ENCODE measurements around the gene ACTR8. TPM values are rescaled to one million over a fixed set of nuclear protein-coding genes. Genes with fewer than 3 reads are reported as not detected.

Gene ACTR8
- total RNA-seq, 2 donors from 2014 or later, result 32.9 to 41.6 TPM

DNA sequence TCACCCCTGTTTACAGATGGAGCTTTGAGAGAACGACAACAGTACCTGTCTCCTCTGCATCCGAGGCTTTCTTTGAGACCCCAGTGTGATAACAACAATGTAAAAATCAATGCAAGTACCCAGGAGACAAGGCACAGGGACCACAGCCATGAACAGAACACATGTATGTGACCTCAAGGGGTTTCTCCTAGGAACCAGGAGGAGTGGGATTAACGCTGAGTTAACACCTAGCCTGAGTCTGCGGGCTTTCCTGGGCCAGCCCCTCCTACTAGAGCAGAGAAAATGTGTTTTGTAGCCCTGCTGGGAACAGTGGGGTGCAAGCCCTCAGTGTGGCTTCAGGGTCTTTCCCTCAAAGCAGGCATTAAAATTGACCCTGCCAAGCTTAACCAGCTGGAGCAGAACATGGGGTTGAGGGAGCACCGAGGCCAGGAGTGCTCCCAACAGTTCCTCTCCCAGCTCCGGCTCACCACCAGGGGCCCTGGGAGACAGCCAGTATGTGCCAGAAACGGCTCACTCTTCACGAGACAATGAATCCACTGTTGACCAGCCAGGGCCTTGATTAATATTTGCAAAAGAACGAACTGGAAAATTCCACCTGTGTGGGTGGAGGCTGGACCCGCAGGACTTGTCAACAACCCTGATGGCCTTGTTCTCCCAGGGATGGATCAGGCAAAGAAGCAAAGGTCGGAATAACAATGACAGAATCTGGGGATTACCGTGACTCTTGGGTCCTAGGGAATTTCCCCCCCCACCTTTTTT, 39.3 kb downstream of the ACTR8 start:
- Mint-ChIP-seq H3K4me3 (no peak overlapping the region), H3K27me3 (ENCODE audit: insufficient read depth) (peaks cover 12% of the 10 kb centered on the region), H3K36me3 (ENCODE audit: low read depth) (peaks cover 11% of the 10 kb centered on the region), H3K27ac (no peak overlapping the region), H3K9me3 (no peaks in the 10 kb centered on the region), H3K4me1 (peaks cover 39% of the 10 kb centered on the region)
- Histone ChIP-seq H3K9ac (ENCODE audit: extremely low read depth, low read length, poor library complexity, severe bottlenecking) (no peak overlapping the region), H3K27ac (ENCODE audit: low read depth, low read length) (no peak overlapping the region), H3K4me3 (ENCODE audit: low read length) (no peak overlapping the region), H3K36me3 (ENCODE audit: control insufficient read depth, insufficient read depth, low read length) (peaks cover 6% of the 10 kb centered on the region), H3K9me3 (ENCODE audit: control insufficient read depth, low read length) (no peaks in the 10 kb centered on the region), H3K27me3 (ENCODE audit: control insufficient read depth, insufficient read depth, low read length, poor library complexity, severe bottlenecking) (peaks cover 12% of the 10 kb centered on the region), H3K4me1 (ENCODE audit: control insufficient read depth, insufficient read depth, low read length) (peaks cover 17% of the 10 kb centered on the region)
- peak; percentile 68 for TF ChIP-seq CTCF (conservative IDR thresholded peaks at IDR 0.05)
- WGBS, 2 experiments (ENCODE audit: insufficient coverage in 1 of 2, insufficient read length in 1 of 2), result 60 to 61% methylated on average over 10 to 12 of the region's 12 CpGs
- DNase-seq, result peak; percentile 80

GRCh38 chr3:53841296-53841695, 40.7 kb downstream of the ACTR8 start:
- peaks cover 39% of the 10 kb centered on the region for H3K4me1 Mint-ChIP-seq
- Histone ChIP-seq H3K9me3 (ENCODE audit: control insufficient read depth, low read length) (no peaks in the 10 kb centered on the region), H3K27me3 (ENCODE audit: control insufficient read depth, insufficient read depth, low read length, poor library complexity, severe bottlenecking) (no peaks in the 10 kb centered on the region), H3K36me3 (ENCODE audit: control insufficient read depth, insufficient read depth, low read length) (peaks cover 6% of the 10 kb centered on the region), H3K27ac (ENCODE audit: low read depth, low read length) (no peak overlapping the region), H3K9ac (ENCODE audit: extremely low read depth, low read length, poor library complexity, severe bottlenecking) (no peak overlapping the region), H3K4me1 (ENCODE audit: control insufficient read depth, insufficient read depth, low read length) (peaks cover 17% of the 10 kb centered on the region), H3K4me3 (ENCODE audit: low read length) (no peak overlapping the region)
- 96% methylated on average over 4 to 5 of the region's 5 CpGs for WGBS, 2 experiments (ENCODE audit: insufficient coverage in 1 of 2, insufficient read length in 1 of 2)
- H3K4me3 Mint-ChIP-seq, result no peak overlapping the region
- H3K27me3 Mint-ChIP-seq (ENCODE audit: insufficient read depth), result no peaks in the 10 kb centered on the region
- peak; percentile 60 for TF ChIP-seq CTCF (conservative IDR thresholded peaks at IDR 0.05)
- H3K36me3 Mint-ChIP-seq (ENCODE audit: low read depth), result peaks cover 14% of the 10 kb centered on the region
- H3K27ac Mint-ChIP-seq, result no peak overlapping the region
- no peak for DNase-seq
- H3K9me3 Mint-ChIP-seq, result no peaks in the 10 kb centered on the region

- H3K4me3 Mint-ChIP-seq, result no peak overlapping the region
- no peak overlapping the region for H3K9ac ChIP-seq (ENCODE audit: extremely low read depth, low read length, poor library complexity, severe bottlenecking)
- 94 to 96% methylated on average over 7 to 10 of the region's 10 CpGs for WGBS, 2 experiments (ENCODE audit: insufficient coverage in 1 of 2, insufficient read length in 1 of 2)
- H3K27me3 ChIP-seq (ENCODE audit: control insufficient read depth, insufficient read depth, low read length, poor library complexity, severe bottlenecking), result no peaks in the 10 kb centered on the region
- TF ChIP-seq CTCF (conservative IDR thresholded peaks at IDR 0.05), result no peak
- DNase-seq, result no peak
- H3K27me3 Mint-ChIP-seq (ENCODE audit: insufficient read depth), result no peaks in the 10 kb centered on the region
- H3K27ac ChIP-seq (ENCODE audit: low read depth, low read length), result no peak overlapping the region
- no peak overlapping the region for H3K27ac Mint-ChIP-seq
- no peaks in the 10 kb centered on the region for H3K9me3 ChIP-seq (ENCODE audit: control insufficient read depth, low read length)
- peaks cover 6% of the 10 kb centered on the region for H3K36me3 ChIP-seq (ENCODE audit: control insufficient read depth, insufficient read depth, low read length)
- no peak overlapping the region for H3K4me3 ChIP-seq (ENCODE audit: low read length)
- no peaks in the 10 kb centered on the region for H3K9me3 Mint-ChIP-seq
- peaks cover 8% of the 10 kb centered on the region for H3K4me1 Mint-ChIP-seq
- H3K36me3 Mint-ChIP-seq (ENCODE audit: low read depth), result peaks cover 25% of the 10 kb centered on the region
- no peaks in the 10 kb centered on the region for H3K4me1 ChIP-seq (ENCODE audit: control insufficient read depth, insufficient read depth, low read length)
Measured at GRCh38 chr3:53837331-53837730, 44.6 kb downstream of the ACTR8 start.
